Astrocyte (in vitro differentiated cells and primary cell): ENCODE measurements around the gene PLCB4. TPM values are rescaled to one million over a fixed set of nuclear protein-coding genes. Genes with fewer than 3 reads are reported as not detected.

Source experiments
- DNase-seq: peaks from one replicate; pipeline ENCODE4 v3.0.0-alpha.2; 2010; ENCODE audit warnings: low read depth
- FAIRE-seq: peaks from 2 replicates; lab custom pipeline; 2011; peaks lifted over from hg19 to GRCh38; lab: Jason Lieb, UNC
- H2AFZ ChIP-seq: 2 replicates; pipeline ENCODE4 v1.6.0; 2012; ENCODE audit warnings: low read depth, low read length, inconsistent platforms
- H3K27ac ChIP-seq: 2 replicates; pipeline ENCODE4 v1.5.1; 2011; ENCODE audit warnings: low read depth, low read length, inconsistent platforms
- H3K27me3 ChIP-seq: 2 replicates; pipeline ENCODE4 v1.6.0; 2011; ENCODE audit warnings: low read length, inconsistent platforms; ENCODE audit not compliant: insufficient read depth
- H3K36me3 ChIP-seq: 2 replicates; pipeline ENCODE4 v1.5.1; 2011; ENCODE audit warnings: low read length, inconsistent platforms; ENCODE audit not compliant: insufficient read depth
- H3K4me1 ChIP-seq: 2 replicates; pipeline ENCODE4 v1.5.1; 2011; ENCODE audit warnings: low read length, inconsistent platforms; ENCODE audit not compliant: insufficient read depth
- H3K4me2 ChIP-seq: 2 replicates; pipeline ENCODE4 v1.6.0; 2012; ENCODE audit warnings: low read length, inconsistent platforms
- H3K4me3 ChIP-seq: 2 replicates; pipeline ENCODE4 v1.5.1; 2011; ENCODE audit warnings: low read depth, mild to moderate bottlenecking, low read length, inconsistent platforms; ENCODE audit not compliant: insufficient read depth
- H3K79me2 ChIP-seq: 2 replicates; pipeline ENCODE4 v1.6.0; 2012; ENCODE audit warnings: mild to moderate bottlenecking, low read length, inconsistent platforms; ENCODE audit not compliant: insufficient read depth
- H3K9ac ChIP-seq: 2 replicates; pipeline ENCODE4 v1.6.0; 2012; ENCODE audit warnings: mild to moderate bottlenecking, low read length, inconsistent platforms
- H3K9me3 ChIP-seq: 2 replicates; pipeline ENCODE4 v1.5.1; 2012; ENCODE audit warnings: low read depth, mild to moderate bottlenecking, low read length, inconsistent platforms; ENCODE audit not compliant: insufficient read depth
- H4K20me1 ChIP-seq: 2 replicates; pipeline ENCODE4 v1.6.0; 2012; ENCODE audit warnings: low read length, inconsistent platforms; ENCODE audit not compliant: insufficient read depth
- H3K27ac Mint-ChIP-seq: one replicate; pipeline ENCODE4 v1.8.0; 2021; ENCODE audit warnings: mild to moderate bottlenecking, mixed read lengths; ENCODE audit not compliant: unreplicated experiment
- H3K27me3 Mint-ChIP-seq: one replicate; pipeline ENCODE4 v1.8.0; 2021; ENCODE audit warnings: low read depth, mixed read lengths; ENCODE audit not compliant: unreplicated experiment
- H3K36me3 Mint-ChIP-seq: one replicate; pipeline ENCODE4 v1.8.0; 2021; ENCODE audit warnings: low read depth, mixed read lengths; ENCODE audit not compliant: unreplicated experiment
- H3K4me1 Mint-ChIP-seq: one replicate; pipeline ENCODE4 v1.8.0; 2021; ENCODE audit warnings: low read depth, mixed read lengths; ENCODE audit not compliant: unreplicated experiment
- H3K4me3 Mint-ChIP-seq: one replicate; pipeline ENCODE4 v1.8.0; 2021; ENCODE audit warnings: mild to moderate bottlenecking, moderate library complexity, mixed read lengths; ENCODE audit not compliant: unreplicated experiment
- H3K9me3 Mint-ChIP-seq: one replicate; pipeline ENCODE4 v1.8.0; 2021; ENCODE audit warnings: mild to moderate bottlenecking, mixed read lengths; ENCODE audit not compliant: unreplicated experiment
- CTCF ChIP-seq: IDR thresholded peaks from 2 replicates; pipeline ENCODE4 v1.5.1; 2011; ENCODE audit warnings: low read depth, mild to moderate bottlenecking, inconsistent platforms, low read length, moderate library complexity; ENCODE audit not compliant: insufficient read depth
- EZH2 ChIP-seq: IDR thresholded peaks from 2 replicates; pipeline ENCODE4 v1.6.1; 2012; ENCODE audit warnings: mild to moderate bottlenecking, low read length, inconsistent platforms; ENCODE audit not compliant: insufficient read depth
- total RNA-seq: library from RNA; stranded (reverse); gene quantifications from 2 replicates; pipeline ENCODE4 v1.2.1, GENCODE V29; 2021

Gene PLCB4
- total RNA-seq, 1 donor from 2014 or later, result 58.2 TPM

GRCh38 chr20:9402141-9402540, 333.3 kb downstream of the PLCB4 start:
- Histone ChIP-seq H3K36me3 (no peaks in the 10 kb centered on the region), H3K4me3 (no peak overlapping the region), H3K27ac (no peak overlapping the region), H3K9ac (no peak overlapping the region), H3K27me3 (no peaks in the 10 kb centered on the region), H4K20me1 (no peaks in the 10 kb centered on the region), H3K4me1 (peaks cover 4% of the 10 kb centered on the region), H3K4me2 (no peak overlapping the region), H2AFZ (no peak overlapping the region), H3K79me2 (no peaks in the 10 kb centered on the region), H3K9me3 (no peaks in the 10 kb centered on the region)
- FAIRE-seq, result no peak
- DNase-seq, result no peak
- peaks cover 6% of the 10 kb centered on the region for H3K36me3 Mint-ChIP-seq
- no peak overlapping the region for H3K27ac Mint-ChIP-seq
- H3K9me3 Mint-ChIP-seq, result no peaks in the 10 kb centered on the region
- peaks cover 11% of the 10 kb centered on the region for H3K4me1 Mint-ChIP-seq
- no peak for TF ChIP-seq EZH2
- no peak for TF ChIP-seq CTCF
- H3K27me3 Mint-ChIP-seq, result no peaks in the 10 kb centered on the region
- H3K4me3 Mint-ChIP-seq, result no peak overlapping the region

GRCh38 chr20:9402546-9402945, 333.7 kb downstream of the PLCB4 start:
- Mint-ChIP-seq H3K4me3 (no peak overlapping the region), H3K9me3 (no peaks in the 10 kb centered on the region), H3K36me3 (peaks cover 2% of the 10 kb centered on the region), H3K27ac (no peak overlapping the region), H3K27me3 (no peaks in the 10 kb centered on the region), H3K4me1 (peaks cover 11% of the 10 kb centered on the region)
- H3K4me2 ChIP-seq, result no peak overlapping the region
- no peak for DNase-seq
- no peaks in the 10 kb centered on the region for H3K79me2 ChIP-seq
- no peak for TF ChIP-seq EZH2
- no peak for TF ChIP-seq CTCF
- H3K4me3 ChIP-seq, result no peak overlapping the region
- FAIRE-seq, result no peak
- no peaks in the 10 kb centered on the region for H3K36me3 ChIP-seq
- no peaks in the 10 kb centered on the region for H3K27me3 ChIP-seq
- no peaks in the 10 kb centered on the region for H3K9me3 ChIP-seq
- H3K9ac ChIP-seq, result no peak overlapping the region
- H3K4me1 ChIP-seq, result peaks cover 4% of the 10 kb centered on the region
- H4K20me1 ChIP-seq, result no peaks in the 10 kb centered on the region
- H2AFZ ChIP-seq, result no peak overlapping the region
- H3K27ac ChIP-seq, result no peak overlapping the region

- no peak overlapping the region for H3K9ac ChIP-seq
- H3K4me3 Mint-ChIP-seq, result no peak overlapping the region
- no peak overlapping the region for H2AFZ ChIP-seq
- no peak overlapping the region for H3K27ac ChIP-seq
- FAIRE-seq (no peak), DNase-seq (no peak)
- H3K4me1 ChIP-seq, result peaks cover 8% of the 10 kb centered on the region
- no peaks in the 10 kb centered on the region for H3K9me3 Mint-ChIP-seq
- H3K4me1 Mint-ChIP-seq, result peaks cover 17% of the 10 kb centered on the region
- H3K27me3 Mint-ChIP-seq, result no peaks in the 10 kb centered on the region
- no peaks in the 10 kb centered on the region for H3K27me3 ChIP-seq
- H3K36me3 ChIP-seq, result no peaks in the 10 kb centered on the region
- H3K4me2 ChIP-seq, result no peak overlapping the region
- no peak for TF ChIP-seq EZH2
- TF ChIP-seq CTCF, result no peak
- H3K36me3 Mint-ChIP-seq, result no peaks in the 10 kb centered on the region
- no peaks in the 10 kb centered on the region for H3K9me3 ChIP-seq
- H3K4me3 ChIP-seq, result no peak overlapping the region
- H3K27ac Mint-ChIP-seq, result no peak overlapping the region
- H3K79me2 ChIP-seq, result no peaks in the 10 kb centered on the region
- H4K20me1 ChIP-seq, result no peaks in the 10 kb centered on the region
These were observed 334.6 kb downstream of the PLCB4 start for GRCh38 chr20:9403448-9403847.
